HS-27A (cell line): ENCODE measurements around the gene HSD17B14.
A peak's percentile ranks its signal among the peaks of the same experiment; 100 is the strongest.
"Not testable (repeated sequence)": the region's sequence is repeated elsewhere in the genome, so short reads cannot be mapped to it uniquely, and the experiment has no call there.

Experiments used
- DNase-seq: peaks from one replicate; pipeline ENCODE4 v3.0.0-alpha.2; 2012; ENCODE audit warnings: low read depth, missing footprints

Gene HSD17B14

DNA sequence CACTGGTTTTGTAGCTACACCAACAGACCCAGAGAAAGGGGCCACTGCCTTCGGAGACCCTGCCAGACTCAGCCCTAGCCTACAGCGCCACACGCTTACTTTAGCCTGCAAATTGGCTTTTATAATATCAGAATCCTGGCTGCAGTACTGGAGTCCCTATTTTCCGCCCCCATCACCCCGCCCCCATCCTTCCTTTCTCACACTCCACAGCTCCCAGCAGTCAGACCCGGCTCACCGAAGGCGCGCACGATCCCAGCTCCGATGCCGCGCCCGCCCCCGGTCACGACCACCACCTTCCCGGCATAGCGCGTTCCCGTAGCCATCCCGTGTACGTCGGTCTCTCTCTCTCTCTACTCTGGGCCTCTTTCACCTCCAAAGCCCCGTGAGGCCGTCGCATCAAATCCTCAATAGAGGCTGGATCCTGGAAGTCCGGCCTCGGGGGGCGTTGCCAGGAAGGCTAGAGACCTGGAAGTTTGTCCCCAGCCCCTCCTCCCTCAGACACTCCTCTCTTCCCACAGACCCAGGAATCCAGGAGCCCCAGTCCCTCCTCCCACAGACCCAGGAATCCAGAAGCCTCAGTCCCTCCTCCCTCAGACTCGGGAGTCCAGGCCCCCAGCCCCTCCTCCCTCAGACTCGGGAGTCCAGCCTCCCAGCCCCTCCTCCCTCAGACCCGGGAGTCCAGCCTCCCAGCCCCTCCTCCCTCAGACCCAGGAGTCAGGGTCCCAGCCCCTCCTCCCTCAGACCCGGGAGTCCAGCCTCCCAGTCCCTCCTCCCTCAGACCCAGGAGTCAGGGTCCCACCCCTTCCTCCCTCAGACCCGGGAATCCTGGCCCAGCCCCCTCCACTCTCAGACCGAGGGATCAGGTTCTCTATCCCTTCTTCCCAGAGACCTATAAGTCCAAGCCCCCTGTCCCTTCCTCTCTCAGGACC, at the start of gene HSD17B14:
Gene HSD17B14, minus strand, starts transcription at position 403 of the 929 bp plus-strand sequence. Its CDS starts 80 bp downstream, at position 323.
- peak; percentile 39 for DNase-seq

DNA sequence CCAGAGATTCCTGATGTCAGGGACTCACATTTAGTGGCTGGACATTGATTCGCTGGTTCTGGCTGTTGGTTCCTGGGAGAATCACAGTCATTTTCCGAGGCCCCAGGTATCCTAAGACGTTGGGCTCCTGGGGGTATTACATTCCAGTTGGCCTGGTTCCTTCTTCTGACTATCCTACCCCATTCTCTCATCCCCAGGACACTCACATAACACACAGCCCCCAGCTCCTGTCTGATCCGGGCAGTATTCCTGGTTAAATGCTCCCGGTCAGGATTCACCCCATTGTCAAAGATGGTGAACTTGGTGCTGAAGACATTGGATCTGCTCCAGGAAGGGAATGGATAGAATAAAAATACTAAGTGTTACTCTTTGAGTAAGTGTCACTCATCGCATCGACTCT, 47.4 kb upstream of the HSD17B14 start:
- DNase-seq: no peak

DNA sequence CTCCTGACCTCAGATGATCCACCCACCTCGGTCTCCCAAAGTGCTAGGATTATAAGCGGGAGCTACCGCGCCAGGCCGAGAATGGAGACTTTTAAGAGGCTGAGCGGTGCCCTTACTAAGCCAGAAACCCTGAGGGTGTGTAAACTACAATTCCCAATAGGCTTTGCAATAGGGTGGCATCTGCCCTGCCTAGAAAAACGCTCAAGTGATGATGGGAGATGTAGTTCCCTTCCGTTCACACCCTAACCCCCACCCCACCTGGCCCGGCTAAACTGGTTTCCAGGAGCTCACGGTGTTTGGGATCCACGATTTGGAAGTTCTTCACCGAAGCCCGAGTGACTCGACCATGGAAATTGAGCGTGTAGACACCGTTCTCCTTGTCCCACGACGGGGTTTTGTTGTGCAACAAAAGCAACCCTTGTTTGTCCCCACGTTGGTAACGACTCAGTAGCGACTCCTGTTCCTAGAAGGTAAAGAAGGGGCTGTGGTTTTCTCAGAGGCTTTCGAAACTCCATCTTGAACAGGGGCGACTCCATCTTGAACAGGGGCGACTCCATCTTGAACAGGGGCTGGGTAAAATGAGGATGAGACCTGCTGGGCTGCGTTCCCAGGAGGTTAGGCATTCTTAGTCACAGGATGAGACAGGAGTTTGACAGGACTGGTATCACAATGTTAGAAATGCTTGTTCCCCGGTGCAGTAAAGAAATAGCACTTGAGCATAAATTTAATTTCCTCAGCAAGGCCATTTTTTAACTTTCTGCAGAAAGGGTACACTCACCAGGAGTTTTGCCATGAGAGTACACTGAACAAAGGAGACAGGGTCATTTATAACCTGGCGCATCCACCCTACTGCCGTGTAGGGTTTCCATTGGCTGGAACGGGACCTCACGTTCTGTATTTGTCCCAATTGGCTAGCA, 45.7 kb upstream of the HSD17B14 start:
- no peak for DNase-seq

DNA sequence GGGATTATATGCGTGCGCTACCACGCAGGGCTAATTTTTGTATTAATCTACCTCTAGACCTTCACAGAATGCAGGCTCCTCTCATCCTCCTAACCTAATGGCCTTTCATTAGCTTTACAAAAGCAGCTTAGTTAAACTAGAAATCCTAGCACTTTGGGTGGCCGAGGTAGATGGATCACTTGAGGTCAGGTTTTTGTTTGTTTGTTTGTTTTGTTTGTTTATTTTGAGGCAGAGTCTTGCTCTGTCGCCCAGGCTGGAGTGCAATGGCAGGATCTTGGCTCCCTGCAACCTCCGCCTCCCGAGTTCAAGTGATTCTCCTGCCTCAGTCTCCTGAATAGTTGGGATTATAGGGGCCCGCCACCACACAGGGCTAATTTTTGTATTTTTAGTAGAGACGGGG, 43.4 kb upstream of the HSD17B14 start:
- not testable (repeated sequence) for DNase-seq

DNA sequence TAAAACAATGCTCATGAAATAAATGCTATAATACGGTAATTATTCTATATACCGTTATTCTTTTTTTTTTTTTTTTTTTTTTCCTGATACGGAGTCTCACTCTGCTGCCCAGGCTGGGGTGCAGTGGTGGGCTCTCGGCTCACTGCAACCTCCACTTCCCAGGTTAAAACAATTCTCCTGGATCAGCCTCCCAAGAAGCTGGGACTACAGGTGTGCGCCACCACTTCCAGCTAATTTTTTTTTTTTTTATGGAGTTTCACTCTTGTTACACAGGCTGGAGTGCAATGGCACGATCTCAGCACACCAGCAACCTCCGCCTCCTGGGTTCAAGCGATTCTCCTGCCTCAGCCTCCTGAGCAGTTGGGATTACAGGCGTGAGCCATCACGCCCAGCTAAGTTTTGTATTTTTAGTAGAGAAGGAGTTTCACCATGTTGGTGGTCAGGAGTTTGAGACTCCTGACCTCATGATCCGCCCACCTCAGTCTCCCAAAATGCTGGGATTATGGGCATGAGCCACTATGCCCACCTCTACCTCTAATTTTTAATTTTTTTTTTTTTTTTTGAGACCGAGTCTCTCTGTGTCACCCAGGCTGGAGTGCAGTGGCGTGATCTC, 42.8 kb upstream of the HSD17B14 start:
- DNase-seq: no peak

DNA sequence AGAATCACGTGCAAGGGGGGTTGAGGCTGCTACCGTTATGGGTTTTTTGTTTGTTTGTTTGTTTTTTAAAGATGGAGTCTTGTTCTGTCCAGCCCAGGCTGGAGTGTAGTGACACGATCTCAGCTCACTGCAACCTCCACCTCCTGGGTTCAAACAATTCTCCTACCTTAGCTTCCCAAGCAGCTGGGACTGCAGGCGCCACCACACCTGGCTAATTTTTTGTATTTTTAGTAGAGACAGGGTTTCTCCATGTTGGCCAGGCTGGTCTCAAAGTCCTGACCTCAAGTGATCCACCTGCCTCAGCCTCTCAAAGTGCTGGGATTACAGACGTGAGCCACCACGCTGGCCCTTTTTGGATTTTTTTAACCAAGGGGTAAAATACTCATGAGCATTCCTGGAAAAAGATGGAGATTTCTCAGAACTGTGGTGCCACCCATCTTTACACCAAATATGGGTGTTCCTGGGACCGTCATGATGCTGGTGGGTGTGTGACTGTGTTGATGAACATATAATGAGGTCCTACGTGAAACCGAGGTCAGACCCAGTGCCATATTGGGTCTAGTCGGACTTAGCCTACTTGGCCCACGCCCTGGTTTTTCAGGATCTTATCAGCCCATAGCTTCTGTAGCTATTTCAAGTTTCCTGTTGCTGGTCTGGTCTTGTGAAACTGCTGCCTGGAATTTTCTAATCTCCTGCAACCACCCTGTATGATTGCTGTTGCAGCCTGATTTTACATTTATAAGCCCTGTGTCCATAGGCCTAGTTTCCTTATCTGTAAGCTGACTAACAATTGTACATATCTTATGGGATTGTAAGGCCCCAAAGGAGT, 42.1 kb upstream of the HSD17B14 start:
- no peak for DNase-seq

DNA sequence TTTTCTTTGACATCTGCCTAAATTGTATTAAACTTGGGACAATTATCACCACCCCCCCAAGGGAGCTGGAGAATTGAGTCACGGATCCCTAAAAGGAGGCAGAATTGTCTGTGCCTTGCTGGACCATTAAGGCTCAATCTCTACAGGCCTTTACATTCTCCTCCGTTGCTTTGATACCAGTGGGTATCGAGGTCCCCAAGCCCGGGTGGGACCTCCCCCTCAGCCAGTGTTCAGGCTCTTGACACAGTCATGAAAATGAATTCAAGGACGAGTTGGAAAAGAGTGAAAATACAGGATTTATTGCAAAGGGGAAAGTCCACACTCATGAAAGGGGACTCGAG, 41.5 kb upstream of the HSD17B14 start:
- DNase-seq: no peak

DNA sequence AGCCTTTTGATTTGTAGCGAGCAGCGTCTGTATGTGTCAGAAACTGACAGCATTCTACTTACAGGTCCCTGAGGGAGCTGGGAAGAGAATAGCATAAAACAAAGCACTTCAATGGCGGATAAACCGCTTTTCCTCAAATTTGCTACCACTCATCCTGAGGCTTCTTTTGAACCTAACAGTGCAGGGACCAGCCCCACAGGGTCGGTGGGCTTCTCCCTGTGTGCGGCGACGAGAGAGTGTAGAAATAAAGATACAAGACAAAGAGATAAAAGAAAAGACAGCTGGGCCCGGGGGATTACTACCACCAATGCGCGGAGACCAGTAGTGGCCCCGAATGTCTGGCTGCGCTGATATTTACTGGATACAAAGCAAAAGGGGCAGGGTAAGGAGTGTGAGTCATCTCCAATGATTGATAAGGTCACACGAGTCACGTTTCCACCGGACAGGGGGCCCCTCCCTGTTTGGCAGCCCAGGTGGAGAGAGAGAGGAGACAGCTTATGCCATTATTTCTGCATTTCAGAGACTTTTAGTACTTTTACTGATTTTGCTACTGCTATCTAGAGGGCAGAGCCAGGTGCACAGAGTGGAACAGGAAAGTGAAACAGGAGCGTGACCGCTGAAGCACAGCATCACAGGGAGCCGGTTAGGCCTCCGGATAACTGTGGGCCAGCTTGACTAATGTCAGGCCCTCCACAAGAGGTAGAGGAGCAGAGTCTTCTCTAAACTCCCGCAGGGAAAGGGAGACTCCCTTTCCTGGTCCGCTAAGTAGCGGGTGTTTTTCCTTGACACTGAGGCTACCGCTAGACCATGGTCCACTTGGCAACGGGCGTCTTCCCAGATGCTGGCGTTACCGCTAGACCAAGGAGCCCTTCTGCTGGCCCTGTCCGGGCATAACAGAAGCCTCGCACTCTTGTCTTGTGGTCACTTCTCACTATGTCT, 40.0 kb upstream of the HSD17B14 start:
- DNase-seq: not testable (repeated sequence)

DNA sequence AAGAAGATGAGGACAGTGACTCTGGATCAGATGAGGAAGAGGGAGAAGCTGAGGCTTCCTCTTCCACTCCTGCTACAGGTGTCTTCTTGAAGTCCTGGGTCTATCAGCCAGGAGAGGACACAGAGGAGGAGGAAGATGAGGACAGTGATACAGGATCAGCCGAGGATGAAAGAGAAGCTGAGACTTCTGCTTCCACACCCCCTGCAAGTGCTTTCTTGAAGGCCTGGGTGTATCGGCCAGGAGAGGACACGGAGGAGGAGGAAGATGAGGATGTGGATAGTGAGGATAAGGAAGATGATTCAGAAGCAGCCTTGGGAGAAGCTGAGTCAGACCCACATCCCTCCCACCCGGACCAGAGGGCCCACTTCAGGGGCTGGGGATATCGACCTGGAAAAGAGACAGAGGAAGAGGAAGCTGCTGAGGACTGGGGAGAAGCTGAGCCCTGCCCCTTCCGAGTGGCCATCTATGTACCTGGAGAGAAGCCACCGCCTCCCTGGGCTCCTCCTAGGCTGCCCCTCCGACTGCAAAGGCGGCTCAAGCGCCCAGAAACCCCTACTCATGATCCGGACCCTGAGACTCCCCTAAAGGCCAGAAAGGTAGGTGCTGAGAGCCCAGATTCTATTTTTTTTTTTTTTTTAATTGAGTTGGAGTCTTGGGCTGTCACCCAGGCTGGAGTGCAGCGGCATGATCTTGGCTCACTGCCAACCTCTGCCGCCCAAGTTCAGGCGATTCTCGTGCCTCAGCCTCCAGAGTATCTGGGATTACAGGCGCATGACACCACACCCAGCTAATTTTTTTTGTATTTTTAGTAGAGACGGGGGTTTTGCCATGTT, 38.2 kb upstream of the HSD17B14 start:
- DNase-seq: peak; percentile 70

DNA sequence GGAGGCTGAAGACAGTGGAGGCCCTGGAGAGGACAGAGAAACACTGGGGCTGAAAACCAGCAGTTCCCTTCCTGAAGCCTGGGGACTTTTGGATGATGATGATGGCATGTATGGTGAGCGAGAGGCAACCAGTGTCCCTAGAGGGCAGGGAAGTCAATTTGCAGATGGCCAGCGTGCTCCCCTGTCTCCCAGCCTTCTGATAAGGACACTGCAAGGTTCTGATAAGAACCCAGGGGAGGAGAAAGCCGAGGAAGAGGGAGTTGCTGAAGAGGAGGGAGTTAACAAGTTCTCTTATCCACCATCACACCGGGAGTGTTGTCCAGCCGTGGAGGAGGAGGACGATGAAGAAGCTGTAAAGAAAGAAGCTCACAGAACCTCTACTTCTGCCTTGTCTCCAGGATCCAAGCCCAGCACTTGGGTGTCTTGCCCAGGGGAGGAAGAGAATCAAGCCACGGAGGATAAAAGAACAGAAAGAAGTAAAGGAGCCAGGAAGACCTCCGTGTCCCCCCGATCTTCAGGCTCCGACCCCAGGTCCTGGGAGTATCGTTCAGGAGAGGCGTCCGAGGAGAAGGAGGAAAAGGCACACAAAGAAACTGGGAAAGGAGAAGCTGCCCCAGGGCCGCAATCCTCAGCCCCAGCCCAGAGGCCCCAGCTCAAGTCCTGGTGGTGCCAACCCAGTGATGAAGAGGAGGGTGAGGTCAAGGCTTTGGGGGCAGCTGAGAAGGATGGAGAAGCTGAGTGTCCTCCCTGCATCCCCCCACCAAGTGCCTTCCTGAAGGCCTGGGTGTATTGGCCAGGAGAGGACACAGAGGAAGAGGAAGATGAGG, 37.4 kb upstream of the HSD17B14 start:
- no peak for DNase-seq

DNA sequence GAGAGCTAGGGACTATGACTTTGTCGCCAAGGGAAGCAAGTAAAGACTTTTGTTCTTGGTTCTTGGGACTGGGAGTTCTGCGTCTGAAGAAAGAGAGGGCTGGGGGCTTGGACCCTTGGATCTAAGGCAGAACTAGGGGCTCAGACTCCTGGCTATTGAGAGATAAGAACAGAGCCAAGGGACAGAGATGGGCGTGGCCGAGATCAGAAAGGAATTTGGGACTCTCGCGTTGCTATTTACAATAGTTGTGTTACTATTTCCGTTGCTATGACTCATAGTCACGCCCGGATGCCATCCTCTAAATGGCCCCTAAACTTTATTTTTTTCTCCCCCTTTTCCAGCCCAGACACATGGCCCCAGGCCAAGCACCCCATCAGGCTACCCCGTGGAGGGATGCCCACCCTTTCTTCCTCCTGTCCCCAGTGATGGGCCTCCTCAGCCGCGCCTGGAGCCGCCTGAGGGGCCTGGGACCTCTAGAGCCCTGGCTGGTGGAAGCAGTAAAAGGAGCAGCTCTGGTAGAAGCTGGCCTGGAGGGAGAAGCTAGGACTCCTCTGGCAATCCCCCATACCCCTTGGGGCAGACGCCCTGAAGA, 36.7 kb upstream of the HSD17B14 start:
- DNase-seq: peak; percentile 98

DNA sequence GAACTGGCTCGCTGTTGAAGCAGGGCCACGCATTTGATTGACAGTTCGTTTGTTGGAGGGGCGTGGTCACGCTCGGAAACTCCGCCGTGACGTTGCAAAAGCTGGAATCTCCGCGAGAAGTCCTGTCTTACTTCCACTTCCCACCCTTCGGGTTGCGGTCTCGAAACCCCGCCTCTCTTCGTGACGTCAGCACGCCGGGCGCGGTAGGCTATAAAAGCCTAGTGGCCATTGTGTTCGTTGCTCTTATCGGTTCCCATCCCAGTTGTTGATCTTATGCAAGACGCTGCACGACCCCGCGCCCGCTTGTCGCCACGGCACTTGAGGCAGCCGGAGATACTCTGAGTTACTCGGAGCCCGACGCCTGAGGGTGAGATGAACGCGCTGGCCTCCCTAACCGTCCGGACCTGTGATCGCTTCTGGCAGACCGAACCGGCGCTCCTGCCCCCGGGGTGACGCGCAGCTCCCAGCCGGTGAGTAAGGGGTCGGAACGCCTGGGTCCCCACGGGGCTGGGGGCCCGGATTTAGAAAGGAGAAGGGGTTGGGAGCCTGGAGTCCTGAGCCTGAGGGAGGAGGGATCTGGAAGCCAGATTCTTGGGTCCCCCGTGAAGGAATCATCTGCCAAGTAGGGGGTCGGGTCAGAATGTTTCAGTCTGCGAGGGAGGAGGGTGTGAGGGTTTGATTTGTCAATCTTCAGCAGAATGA, 36.0 kb upstream of the HSD17B14 start, which contains the start of gene PPP1R15A:
Gene PPP1R15A, plus strand, starts transcription at position 240 of the 702 bp plus-strand sequence. CDS start 813 bp downstream, outside the sequence.
- DNase-seq: peak; percentile 98

DNA sequence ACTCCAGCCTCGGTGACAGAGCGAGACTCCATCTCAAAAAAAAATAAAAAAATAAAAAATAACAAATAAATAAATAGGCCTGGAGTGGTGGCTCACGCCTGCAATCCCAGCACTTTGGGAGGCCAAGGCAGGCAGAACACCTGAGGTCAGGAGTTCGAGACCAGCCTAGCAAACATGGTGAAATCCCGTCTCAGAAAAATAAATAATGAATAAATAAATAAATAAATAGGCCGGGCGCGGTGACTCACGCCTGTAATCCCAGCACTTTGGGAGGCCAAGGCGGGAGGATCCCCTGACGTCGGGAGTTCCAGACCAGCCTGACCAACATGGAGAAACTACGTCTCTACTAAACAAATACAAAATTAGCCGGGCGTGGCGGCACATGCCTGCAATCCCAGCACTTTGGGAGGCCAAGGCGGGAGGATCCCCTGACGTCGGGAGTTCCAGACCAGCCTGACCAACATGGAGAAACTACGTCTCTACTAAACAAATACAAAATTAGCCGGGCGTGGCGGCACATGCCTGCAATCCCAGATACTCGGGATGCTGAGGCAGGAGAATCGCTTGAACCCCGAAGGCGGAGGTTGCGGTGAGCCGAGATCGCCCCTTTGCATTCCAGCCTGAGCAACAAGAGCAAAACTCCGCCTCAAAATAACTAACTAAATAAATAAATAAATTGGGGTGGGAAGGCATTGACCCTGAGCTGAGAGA, 35.3 kb upstream of the HSD17B14 start:
- not testable (repeated sequence) for DNase-seq

DNA sequence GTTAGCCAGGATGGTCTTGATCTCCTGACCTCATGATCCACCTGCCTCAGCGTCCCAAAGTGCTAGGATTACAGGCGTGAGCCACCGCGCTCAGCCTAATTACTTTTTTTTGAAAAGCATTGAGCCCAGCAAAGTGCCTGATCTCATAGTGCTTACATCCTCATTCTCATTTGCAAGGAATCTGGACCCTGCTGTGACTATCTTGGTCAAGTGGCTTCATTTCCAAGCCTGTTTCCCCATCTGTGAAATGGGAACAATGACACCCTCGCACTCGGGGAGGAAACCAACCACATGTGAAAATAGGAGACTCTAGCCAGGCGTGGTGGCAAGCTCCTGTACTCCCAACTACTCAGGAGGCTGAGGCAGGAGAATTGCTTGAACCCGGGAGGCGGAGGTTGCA, 33.8 kb upstream of the HSD17B14 start:
- DNase-seq: no peak

DNA sequence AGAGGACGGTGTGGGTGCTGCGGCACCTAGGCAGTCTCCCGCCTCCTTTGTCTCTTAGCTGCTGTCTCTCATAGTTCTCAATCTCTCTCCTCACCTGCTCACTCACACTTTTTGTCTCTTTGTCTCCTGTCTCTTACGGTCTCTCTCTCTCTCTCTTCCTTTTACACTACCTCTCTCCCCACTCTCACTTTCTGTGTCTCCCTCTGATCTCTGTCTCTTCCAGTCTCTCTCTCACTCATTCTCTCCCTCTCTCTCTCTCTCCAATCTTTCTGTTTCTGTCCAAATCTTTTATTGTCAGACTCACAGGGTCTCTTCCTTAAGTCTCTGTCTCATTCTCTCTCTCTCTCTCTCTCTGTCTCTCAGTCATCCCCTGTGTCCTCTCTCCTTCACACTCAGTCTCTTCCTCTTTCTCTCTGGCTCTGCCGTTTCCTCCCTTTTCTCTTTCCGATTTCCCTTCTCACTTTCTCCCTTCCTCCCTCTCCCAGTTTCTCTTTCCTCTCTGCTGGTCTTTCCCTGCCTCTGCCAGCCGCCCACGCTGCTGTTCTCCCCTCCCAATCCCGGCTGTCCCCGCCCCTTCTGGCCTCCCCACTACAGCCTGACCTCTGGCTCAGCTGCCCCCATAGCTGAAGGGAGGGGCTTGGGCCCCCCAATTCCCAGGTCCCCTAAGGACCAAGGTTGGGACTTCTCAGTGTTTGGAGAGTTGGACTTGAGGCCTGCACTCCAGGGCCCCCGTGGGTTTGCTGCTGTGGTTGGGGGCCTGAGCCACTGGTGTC, 32.0 kb upstream of the HSD17B14 start, which contains the start of gene PLEKHA4:
Gene PLEKHA4, minus strand, starts transcription at position 504 of the 773 bp plus-strand sequence. CDS start 997 bp downstream, outside the sequence.
- no peak for DNase-seq

DNA sequence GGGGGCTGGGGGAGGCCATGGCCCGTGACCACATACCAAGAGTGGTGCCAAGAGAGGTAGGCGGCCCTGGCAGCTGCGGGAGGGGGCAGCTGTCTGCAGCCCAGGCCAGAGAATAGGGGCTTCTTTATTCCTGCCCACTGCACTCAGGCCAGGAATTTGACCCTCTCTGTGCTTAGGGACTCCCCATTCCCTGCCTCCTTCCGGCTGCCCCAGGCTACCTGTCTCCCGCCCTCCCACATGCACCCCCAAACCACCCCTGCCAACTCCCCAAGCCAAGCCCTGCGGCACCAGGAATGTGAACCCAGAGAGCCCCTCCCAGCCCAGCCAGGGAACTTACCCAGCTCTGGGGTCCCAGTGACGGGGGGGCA, 31.4 kb upstream of the HSD17B14 start:
- DNase-seq: no peak
